BLaER1 (cell line): ENCODE measurements around the gene GMPR2.
"Not testable (repeated sequence)": the region's sequence is repeated elsewhere in the genome, so short reads cannot be mapped to it uniquely, and the experiment has no call there.

Source experiments
- H3K27ac ChIP-seq: shearing (Covaris generic); formaldehyde crosslinking; 2 replicates; pipeline ENCODE4 v1.8.1; 2022
- H3K27me3 ChIP-seq: shearing (Covaris generic); formaldehyde crosslinking; 2 replicates; pipeline ENCODE4 v1.8.1; 2022
- H3K36me3 ChIP-seq: shearing (Covaris generic); formaldehyde crosslinking; 2 replicates; pipeline ENCODE4 v1.8.1; 2022
- H3K4me1 ChIP-seq: shearing (Covaris generic); formaldehyde crosslinking; 2 replicates; pipeline ENCODE4 v1.8.1; 2022
- H3K4me2 ChIP-seq: shearing (Covaris generic); formaldehyde crosslinking; 2 replicates; pipeline ENCODE4 v1.8.1; 2022
- H3K4me3 ChIP-seq: shearing (Covaris generic); formaldehyde crosslinking; 2 replicates; pipeline ENCODE4 v1.8.1; 2022
- H3K9ac ChIP-seq: shearing (Covaris generic); formaldehyde crosslinking; 2 replicates; pipeline ENCODE4 v1.8.1; 2022
- H3K9me3 ChIP-seq: shearing (Covaris generic); formaldehyde crosslinking; 2 replicates; pipeline ENCODE4 v1.8.1; 2022
- H4K20me1 ChIP-seq: shearing (Covaris generic); formaldehyde crosslinking; 2 replicates; pipeline ENCODE4 v1.8.1; 2022
- Cebpa-rat ChIP-seq: shearing (Covaris generic); IDR thresholded peaks from 2 replicates; pipeline ENCODE4 v1.8.1; 2022

The GMPR2 gene

GRCh38 chr14:24198814-24199524 is 33.8 kb upstream of the GMPR2 start:
- no peak overlapping the region for H3K4me3 ChIP-seq
- no peak overlapping the region for H3K27ac ChIP-seq
- H3K4me2 ChIP-seq = no peak overlapping the region
- TF ChIP-seq Cebpa-rat = no peak
- H3K9me3 ChIP-seq = peaks cover 27% of the 10 kb centered on the region
- no peak overlapping the region for H3K9ac ChIP-seq
- H3K27me3 ChIP-seq = no peaks in the 10 kb centered on the region
- no peaks in the 10 kb centered on the region for H4K20me1 ChIP-seq
- peaks cover 57% of the 10 kb centered on the region for H3K36me3 ChIP-seq
- H3K4me1 ChIP-seq = peaks cover 36% of the 10 kb centered on the region

GRCh38 chr14:24202538-24202937 is 30.2 kb upstream of the GMPR2 start:
- H3K9me3 ChIP-seq = peaks cover 27% of the 10 kb centered on the region
- H4K20me1 ChIP-seq, H3K4me3 ChIP-seq, H3K27ac ChIP-seq, H3K9ac ChIP-seq, H3K4me2 ChIP-seq, H3K27me3 ChIP-seq: not testable (repeated sequence)
- peaks cover 91% of the 10 kb centered on the region for H3K36me3 ChIP-seq
- H3K4me1 ChIP-seq = peaks cover 15% of the 10 kb centered on the region

GRCh38 chr14:24203249-24203886 is 29.4 kb upstream of the GMPR2 start:
- H3K9me3 ChIP-seq = peaks cover 27% of the 10 kb centered on the region
- not testable (repeated sequence) for H4K20me1 ChIP-seq, H3K4me3 ChIP-seq, H3K27me3 ChIP-seq, H3K4me2 ChIP-seq, H3K27ac ChIP-seq, H3K9ac ChIP-seq
- H3K4me1 ChIP-seq = peaks cover 15% of the 10 kb centered on the region
- peaks cover 98% of the 10 kb centered on the region for H3K36me3 ChIP-seq

- peaks cover 27% of the 10 kb centered on the region for H3K9me3 ChIP-seq
- H3K4me3 ChIP-seq = no peak overlapping the region
- no peak overlapping the region for H3K4me2 ChIP-seq
- H3K27ac ChIP-seq = no peak overlapping the region
- H3K4me1 ChIP-seq = peaks cover 10% of the 10 kb centered on the region
- H3K36me3 ChIP-seq = peaks cover 98% of the 10 kb centered on the region
- no peaks in the 10 kb centered on the region for H3K27me3 ChIP-seq
- no peaks in the 10 kb centered on the region for H4K20me1 ChIP-seq
- no peak for TF ChIP-seq Cebpa-rat
- H3K9ac ChIP-seq = no peak overlapping the region
These were observed 28.3 kb upstream of the GMPR2 start for GRCh38 chr14:24204163-24205146.

- Histone ChIP-seq H3K4me3 (no peak overlapping the region), H4K20me1 (no peaks in the 10 kb centered on the region), H3K9me3 (peaks cover 22% of the 10 kb centered on the region), H3K9ac (no peak overlapping the region), H3K27ac (no peak overlapping the region), H3K4me1 (peaks cover 15% of the 10 kb centered on the region), H3K4me2 (no peak overlapping the region), H3K36me3 (peaks cover 98% of the 10 kb centered on the region), H3K27me3 (no peaks in the 10 kb centered on the region)
- no peak for TF ChIP-seq Cebpa-rat
These were observed 26.2 kb upstream of the GMPR2 start for GRCh38 chr14:24206260-24207103.

GRCh38 chr14:24207104-24207551 is 25.6 kb upstream of the GMPR2 start:
- Histone ChIP-seq H3K27ac (no peak overlapping the region), H3K4me2 (peak overlapping the region; percentile 3; the same call in 1 of the 2 replicates), H3K36me3 (peaks cover 94% of the 10 kb centered on the region), H3K4me3 (no peak overlapping the region), H3K4me1 (peaks cover 21% of the 10 kb centered on the region), H4K20me1 (no peaks in the 10 kb centered on the region), H3K9ac (no peak overlapping the region), H3K9me3 (peaks cover 16% of the 10 kb centered on the region), H3K27me3 (no peaks in the 10 kb centered on the region)
- no peak for TF ChIP-seq Cebpa-rat

GRCh38 chr14:24207625-24208024 is 25.1 kb upstream of the GMPR2 start:
- Histone ChIP-seq H3K9me3 (peaks cover 11% of the 10 kb centered on the region), H3K9ac (no peak overlapping the region), H3K27me3 (no peaks in the 10 kb centered on the region), H3K4me2 (peak overlapping the region; percentile 3; the same call in 1 of the 2 replicates), H3K36me3 (peaks cover 89% of the 10 kb centered on the region), H3K4me3 (no peak overlapping the region), H4K20me1 (no peaks in the 10 kb centered on the region), H3K27ac (no peak overlapping the region), H3K4me1 (peaks cover 26% of the 10 kb centered on the region)
- no peak for TF ChIP-seq Cebpa-rat

- no peaks in the 10 kb centered on the region for H3K27me3 ChIP-seq
- no peak overlapping the region for H3K4me2 ChIP-seq
- no peaks in the 10 kb centered on the region for H4K20me1 ChIP-seq
- H3K4me3 ChIP-seq = no peak overlapping the region
- no peak overlapping the region for H3K9ac ChIP-seq
- H3K9me3 ChIP-seq = no peaks in the 10 kb centered on the region
- H3K36me3 ChIP-seq = peaks cover 53% of the 10 kb centered on the region
- TF ChIP-seq Cebpa-rat = no peak
- no peak overlapping the region for H3K27ac ChIP-seq
- peaks cover 48% of the 10 kb centered on the region for H3K4me1 ChIP-seq
These were observed 21.4 kb upstream of the GMPR2 start for GRCh38 chr14:24211311-24211710.
